Neuronal stem cell (in vitro differentiated cells): ENCODE results near the gene VWF.

Experiments
- DNase-seq: peaks from one replicate; pipeline ENCODE4 v3.0.0-alpha.2; 2013; ENCODE audit warnings: low spot score
- H2AFZ ChIP-seq: one replicate; pipeline ENCODE4 v1.6.1; 2013; ENCODE audit warnings: mild to moderate bottlenecking, low read length, inconsistent platforms
- H2AK5ac ChIP-seq: 2 replicates; pipeline ENCODE4 v1.6.1; 2013; ENCODE audit warnings: low read depth, mild to moderate bottlenecking, inconsistent platforms, low read length, moderate library complexity, mixed read lengths
- H2BK120ac ChIP-seq: 2 replicates; pipeline ENCODE4 v1.6.1; 2013; ENCODE audit warnings: low read depth, mild to moderate bottlenecking, inconsistent platforms, low read length, moderate library complexity, mixed read lengths
- H2BK12ac ChIP-seq: one replicate; pipeline ENCODE4 v1.6.1; 2013; ENCODE audit warnings: low read length, inconsistent platforms
- H2BK15ac ChIP-seq: 2 replicates; pipeline ENCODE4 v1.6.1; 2013; ENCODE audit warnings: mild to moderate bottlenecking, low read length, inconsistent platforms, mixed read lengths
- H2BK5ac ChIP-seq: one replicate; pipeline ENCODE4 v1.6.1; 2013; ENCODE audit warnings: inconsistent platforms, mild to moderate bottlenecking, low read length, moderate library complexity
- H3K14ac ChIP-seq: one replicate; pipeline ENCODE4 v1.6.1; 2013; ENCODE audit warnings: low read length, inconsistent platforms
- H3K18ac ChIP-seq: 2 replicates; pipeline ENCODE4 v1.6.1; 2013; ENCODE audit warnings: low read length, inconsistent platforms
- H3K23ac ChIP-seq: 2 replicates; pipeline ENCODE4 v1.6.1; 2013; ENCODE audit warnings: low read depth, mild to moderate bottlenecking, mixed read lengths, low read length, inconsistent platforms; ENCODE audit not compliant: poor library complexity
- H3K27ac ChIP-seq: replicated peaks from 3 replicates; pipeline ENCODE4 v1.5.1; 2013; ENCODE audit warnings: low read length, inconsistent platforms
- H3K27me3 ChIP-seq, 3 experiments: 2 replicates each; pipeline ENCODE4 v1.6.1; 2013; ENCODE audit warnings: low read length in 3 of 3, mild to moderate bottlenecking in 2 of 3, inconsistent platforms in 1 of 3, low read depth in 1 of 3, mixed read lengths in 1 of 3, moderate library complexity in 1 of 3; ENCODE audit not compliant: control insufficient read depth in 3 of 3, insufficient read depth in 3 of 3
- H3K36me3 ChIP-seq, 2 donors: replicated peaks in 1 of 2; 2 replicates each; pipeline ENCODE4 v1.6.1; 2013; ENCODE audit warnings: low read length in 2 of 2; ENCODE audit not compliant: control insufficient read depth in 2 of 2, insufficient read depth in 2 of 2
- H3K4ac ChIP-seq: 2 replicates; pipeline ENCODE4 v1.6.1; 2013; ENCODE audit warnings: inconsistent platforms, mild to moderate bottlenecking, low read length, moderate library complexity
- H3K4me1 ChIP-seq, 2 donors: 1 replicate in 1 of 2; 2 replicates in 1 of 2; pipeline ENCODE4 v1.6.1; 2013; ENCODE audit warnings: low read length in 2 of 2, low read depth in 1 of 2; ENCODE audit not compliant: control insufficient read depth in 2 of 2, insufficient read depth in 1 of 2
- H3K4me2 ChIP-seq: one replicate; pipeline ENCODE4 v1.6.1; 2013; ENCODE audit warnings: mild to moderate bottlenecking, low read length, inconsistent platforms; ENCODE audit not compliant: insufficient read depth, poor library complexity, severe bottlenecking
- H3K4me3 ChIP-seq, 2 donors: 2 replicates each; pipeline ENCODE4 v1.5.1; 2013; ENCODE audit warnings: low read length in 2 of 2, mild to moderate bottlenecking in 2 of 2, inconsistent platforms in 1 of 2, moderate library complexity in 1 of 2
- H3K79me1 ChIP-seq: one replicate; pipeline ENCODE4 v1.6.1; 2013; ENCODE audit warnings: low read depth, mild to moderate bottlenecking, inconsistent platforms, low read length, moderate library complexity
- H3K9ac ChIP-seq: one replicate; pipeline ENCODE4 v1.6.1; 2013; ENCODE audit warnings: mild to moderate bottlenecking, low read depth, low read length, inconsistent platforms; ENCODE audit not compliant: poor library complexity
- H3K9me3 ChIP-seq, 2 donors: replicated peaks in 1 of 2; 2 replicates each; pipeline versions ENCODE3 to v1.6.1; 2013; ENCODE audit warnings: low read length in 2 of 2, mild to moderate bottlenecking in 2 of 2, inconsistent platforms in 1 of 2, low read depth in 1 of 2, mixed read lengths in 1 of 2, moderate library complexity in 1 of 2; ENCODE audit not compliant: control insufficient read depth in 2 of 2, insufficient read depth in 1 of 2
- H4K8ac ChIP-seq: one replicate; pipeline ENCODE4 v1.6.1; 2013; ENCODE audit warnings: low read depth, mild to moderate bottlenecking, inconsistent platforms, low read length, moderate library complexity
- H4K91ac ChIP-seq: one replicate; pipeline ENCODE4 v1.6.1; 2013; ENCODE audit warnings: low read length, low read depth, mild to moderate bottlenecking, inconsistent platforms; ENCODE audit not compliant: poor library complexity
- WGBS, 2 donors: extraction: QIAGEN DNeasy Blood & Tissue Kit; methylation state at CpG; one replicate each; pipeline ENCODE4 v1.1.7; 2013; ENCODE audit warnings: missing lambda C conversion rate in 2 of 2, mixed read lengths in 1 of 2; ENCODE audit not compliant: insufficient read length in 2 of 2, insufficient replicate concordance in 1 of 2; ENCODE audit errors: extremely low coverage in 2 of 2; 5-methylcytosine and 5-hydroxymethylcytosine counted together

Gene VWF

DNA sequence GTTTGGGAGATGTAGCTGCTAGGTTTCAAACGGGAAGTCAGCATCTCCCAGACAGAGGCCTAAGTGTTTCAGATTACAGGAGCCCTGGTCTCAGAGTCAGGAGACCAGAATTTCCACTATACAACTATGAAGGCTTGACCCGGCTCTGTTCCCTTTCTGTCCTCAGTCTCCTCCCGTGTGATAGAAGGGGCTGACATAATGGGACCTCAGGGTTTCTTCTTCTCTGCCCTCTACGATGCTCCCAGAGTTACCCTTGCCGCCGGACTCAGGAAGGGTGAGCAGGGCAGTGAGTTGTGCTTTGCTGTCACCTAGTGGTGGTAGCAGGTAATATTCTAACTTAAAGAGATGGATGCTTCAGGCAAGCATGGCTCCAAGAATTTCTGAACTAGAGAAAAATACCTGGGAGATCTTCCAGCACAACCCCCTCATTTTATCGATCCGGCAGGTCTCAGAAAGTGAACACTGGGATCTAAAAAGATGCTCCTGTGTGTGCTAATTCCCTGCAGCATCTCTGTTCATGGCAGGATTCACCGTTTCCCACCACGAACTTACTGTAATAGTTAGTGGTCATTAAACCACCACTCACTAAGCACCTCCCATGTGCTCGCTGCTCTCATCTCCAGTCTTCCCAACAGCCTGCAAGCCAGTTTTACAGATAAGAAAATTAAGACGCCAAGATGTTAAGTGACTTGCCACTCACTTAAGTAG is 84.4 kb downstream of the VWF start:
- peak overlapping the region; percentile 62 for H2AFZ ChIP-seq
- H3K79me1 ChIP-seq: no peaks in the 10 kb centered on the region
- H2BK5ac ChIP-seq: no peak overlapping the region
- peaks cover 0 to 4% (median 0%) of the 10 kb centered on the region in 3 experiments for H3K27me3 ChIP-seq
- no peak overlapping the region for H4K91ac ChIP-seq
- no peak overlapping the region for H2BK120ac ChIP-seq
- H2BK12ac ChIP-seq: no peak overlapping the region
- H3K36me3 ChIP-seq: no peaks in the 10 kb centered on the region
- DNase-seq: no peak
- H3K4me2 ChIP-seq: no peak overlapping the region
- no peak overlapping the region for H2BK15ac ChIP-seq
- H3K27ac ChIP-seq: no peak overlapping the region
- no peak overlapping the region for H3K4me3 ChIP-seq
- no peaks in the 10 kb centered on the region for H3K4me1 ChIP-seq
- H3K9me3 ChIP-seq: no peaks in the 10 kb centered on the region
- H3K14ac ChIP-seq: no peak overlapping the region
- H3K9ac ChIP-seq: no peak overlapping the region
- no peak overlapping the region for H2AK5ac ChIP-seq
- no peak overlapping the region for H3K23ac ChIP-seq
- WGBS, 2 donors: no CpG with 5 or more reads among the region's 12 CpGs
- H4K8ac ChIP-seq: no peak overlapping the region
- no peak overlapping the region for H3K4ac ChIP-seq
- H3K18ac ChIP-seq: no peak overlapping the region

DNA sequence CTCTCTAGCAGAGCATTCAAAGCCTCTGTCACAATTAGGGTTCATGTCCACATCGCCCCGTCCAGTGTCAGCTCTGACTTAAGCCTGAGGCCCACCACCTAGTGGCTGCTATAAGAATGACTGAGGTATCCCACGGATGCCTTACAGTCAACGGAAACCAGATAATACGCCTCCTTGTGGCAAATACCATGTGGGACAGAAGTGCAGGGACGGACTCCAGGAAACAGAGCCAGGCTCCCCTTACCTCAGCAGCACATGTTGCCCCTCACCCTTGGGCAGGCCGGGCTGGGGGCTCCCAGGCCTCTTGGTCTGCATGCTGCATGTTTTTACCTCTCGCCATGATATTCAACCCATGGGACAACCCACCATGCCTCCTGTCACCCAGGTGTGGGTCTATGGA is 86.3 kb downstream of the VWF start:
- DNase-seq: peak; percentile 69
- no peak overlapping the region for H3K18ac ChIP-seq
- H4K91ac ChIP-seq: no peak overlapping the region
- H2AFZ ChIP-seq: no peak overlapping the region
- peaks cover 0 to 4% (median 0%) of the 10 kb centered on the region in 3 experiments for H3K27me3 ChIP-seq
- WGBS, 2 donors: no CpG with 5 or more reads among the region's 8 CpGs
- no peak overlapping the region for H3K14ac ChIP-seq
- no peak overlapping the region for H2AK5ac ChIP-seq
- H3K9me3 ChIP-seq: no peaks in the 10 kb centered on the region
- no peak overlapping the region for H3K9ac ChIP-seq
- H2BK12ac ChIP-seq: no peak overlapping the region
- no peak overlapping the region for H3K4me3 ChIP-seq
- H2BK120ac ChIP-seq: no peak overlapping the region
- H3K23ac ChIP-seq: no peak overlapping the region
- H3K27ac ChIP-seq: no peak overlapping the region
- H3K36me3 ChIP-seq: no peaks in the 10 kb centered on the region
- no peak overlapping the region for H3K4ac ChIP-seq
- H2BK15ac ChIP-seq: no peak overlapping the region
- no peak overlapping the region for H4K8ac ChIP-seq
- H2BK5ac ChIP-seq: no peak overlapping the region
- no peaks in the 10 kb centered on the region for H3K79me1 ChIP-seq
- no peaks in the 10 kb centered on the region for H3K4me1 ChIP-seq
- H3K4me2 ChIP-seq: no peak overlapping the region

DNA sequence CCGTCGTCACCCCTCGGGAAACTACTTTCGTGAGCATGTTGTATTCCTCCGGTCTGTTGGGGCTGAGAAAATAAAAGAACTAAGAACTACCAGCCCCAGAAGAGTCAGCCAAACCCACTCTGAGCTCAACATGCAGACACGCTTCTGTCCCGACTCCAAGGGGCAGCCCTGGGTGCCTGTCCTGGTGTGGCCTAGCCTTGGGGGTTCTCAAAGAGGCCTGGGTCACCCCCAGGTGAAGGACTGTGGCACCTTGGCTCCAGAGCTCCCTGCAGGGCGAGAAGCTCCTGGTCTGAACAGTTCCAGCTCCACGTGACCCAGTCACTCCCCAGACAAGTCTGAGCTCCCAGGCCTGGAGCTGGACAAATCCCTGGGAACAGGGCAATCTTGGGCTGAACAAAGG is 87.0 kb downstream of the VWF start:
- Histone ChIP-seq H3K27ac (no peak overlapping the region), H3K36me3 (no peaks in the 10 kb centered on the region)
- no CpG with 5 or more reads among the region's 9 CpGs for WGBS, 2 donors

DNA sequence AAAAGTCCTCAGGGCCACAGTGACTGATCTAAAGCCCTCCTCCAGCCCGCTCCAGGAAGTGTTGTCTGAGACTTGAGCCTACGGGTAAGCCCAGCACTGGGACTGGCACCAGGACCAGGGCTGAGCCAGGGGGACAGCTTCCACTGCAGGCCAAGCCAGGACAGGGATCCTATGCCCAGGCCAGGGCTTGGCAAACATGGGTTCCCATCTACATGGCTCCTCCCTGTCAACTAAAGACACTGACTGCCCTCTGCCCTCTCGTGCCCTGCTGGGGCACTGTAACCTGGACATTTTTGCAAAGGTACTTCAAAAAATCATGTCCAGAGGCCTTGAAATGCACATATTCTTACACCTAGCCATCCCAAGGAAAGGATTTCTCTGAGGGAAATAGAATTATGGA is 88.0 kb downstream of the VWF start:
- no peak for DNase-seq
- no peak overlapping the region for H3K4me2 ChIP-seq
- H3K18ac ChIP-seq: no peak overlapping the region
- H3K79me1 ChIP-seq: no peaks in the 10 kb centered on the region
- no peaks in the 10 kb centered on the region for H3K36me3 ChIP-seq
- no peak overlapping the region for H3K14ac ChIP-seq
- no peak overlapping the region for H2BK15ac ChIP-seq
- no peak overlapping the region for H3K27ac ChIP-seq
- no peak overlapping the region for H2BK12ac ChIP-seq
- H2BK120ac ChIP-seq: no peak overlapping the region
- no peak overlapping the region for H2BK5ac ChIP-seq
- no peak overlapping the region for H4K8ac ChIP-seq
- peaks cover 0 to 4% (median 0%) of the 10 kb centered on the region in 3 experiments for H3K27me3 ChIP-seq
- H3K4me1 ChIP-seq: no peaks in the 10 kb centered on the region
- H3K4me3 ChIP-seq: no peak overlapping the region
- H3K9ac ChIP-seq: no peak overlapping the region
- no peak overlapping the region for H3K23ac ChIP-seq
- no peak overlapping the region for H2AK5ac ChIP-seq
- peaks cover 0 to 2% of the 10 kb centered on the region in 2 donors for H3K9me3 ChIP-seq
- no peak overlapping the region for H4K91ac ChIP-seq
- WGBS, 2 donors: no CpG with 5 or more reads among the region's 3 CpGs
- no peak overlapping the region for H3K4ac ChIP-seq
- no peak overlapping the region for H2AFZ ChIP-seq

More for the DNA sequence above, 87.0 kb downstream of the VWF start:
- no peaks in the 10 kb centered on the region for H3K4me1 ChIP-seq
- H2AFZ ChIP-seq: no peak overlapping the region
- H4K91ac ChIP-seq: no peak overlapping the region
- no peak overlapping the region for H3K9ac ChIP-seq
- peak overlapping the region; percentile 17 for H2AK5ac ChIP-seq
- H3K18ac ChIP-seq: no peak overlapping the region
- no peak overlapping the region for H3K14ac ChIP-seq
- no peak overlapping the region for H2BK5ac ChIP-seq
- H2BK12ac ChIP-seq: no peak overlapping the region
- peaks cover 0 to 2% of the 10 kb centered on the region in 2 donors for H3K9me3 ChIP-seq
- H3K23ac ChIP-seq: no peak overlapping the region
- DNase-seq: no peak
- peaks cover 0 to 4% (median 0%) of the 10 kb centered on the region in 3 experiments for H3K27me3 ChIP-seq
- H3K4ac ChIP-seq: no peak overlapping the region
- H3K79me1 ChIP-seq: no peaks in the 10 kb centered on the region
- no peak overlapping the region for H3K4me2 ChIP-seq
- H3K4me3 ChIP-seq: no peak overlapping the region
- no peak overlapping the region for H2BK15ac ChIP-seq
- H4K8ac ChIP-seq: no peak overlapping the region
- no peak overlapping the region for H2BK120ac ChIP-seq
